ENCODE measurements around the gene HS2ST1. TPM values are rescaled to one million over a fixed set of nuclear protein-coding genes. Genes with fewer than 3 reads are reported as not detected.
A peak's percentile ranks its signal among the peaks of the same experiment; 100 is the strongest.

The HS2ST1 gene
- total and polyA plus RNA-seq, 4 donors = 4.1 to 20.3 (median 8.8) TPM

DNA sequence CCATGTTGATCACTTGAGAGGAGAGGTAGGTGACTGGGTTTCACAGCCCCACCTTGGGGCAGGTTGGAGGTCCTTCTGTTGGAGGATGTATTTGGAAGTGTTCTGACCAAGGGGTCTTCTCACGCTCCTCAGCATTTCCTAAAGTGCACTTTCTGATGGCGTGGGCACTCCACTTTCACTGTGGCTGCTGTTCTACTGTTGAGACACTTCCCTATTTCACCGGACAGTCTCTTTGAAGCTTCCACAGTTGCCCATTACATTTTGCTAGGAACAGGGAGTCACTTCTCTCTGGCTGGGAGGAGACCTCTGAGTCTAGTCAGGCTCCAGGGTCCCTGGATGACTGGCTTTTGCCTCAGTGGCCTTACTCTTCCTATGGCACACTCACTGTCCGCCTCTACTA lies 234.2 kb downstream of the HS2ST1 start:
- ATAC-seq (ENCODE audit: low FRiP score) (no peak), DNase-seq (no peak)
- Histone ChIP-seq H3K4me1 (ENCODE audit: control insufficient read depth in 1 of 2, insufficient read depth in 2 of 2, low read length in 2 of 2) (no peaks in the 10 kb centered on the region), H3K27ac (ENCODE audit: low read depth in 1 of 2, low read length in 2 of 2) (no peak overlapping the region), H3K9me3 (ENCODE audit: control insufficient read depth, low read length) (no peaks in the 10 kb centered on the region), H3K36me3 (ENCODE audit: control insufficient read depth in 1 of 2, insufficient read depth in 2 of 2, low read length in 1 of 2) (no peaks in the 10 kb centered on the region), H3K27me3 (ENCODE audit: control insufficient read depth in 1 of 2, insufficient read depth in 2 of 2, low read length in 1 of 2) (no peaks in the 10 kb centered on the region), H3K4me3 (ENCODE audit: low read length in 2 of 2) (no peak overlapping the region)
- WGBS, 2 donors = 96 to 99% methylated on average over 4 of the region's 4 CpGs
- intact Hi-C loops (cut with DNase I) = no loop called here

GRCh38 chr1:87149241-87150041 lies 235.0 kb downstream of the HS2ST1 start:
- Histone ChIP-seq H3K9me3 (ENCODE audit: control insufficient read depth, low read length) (no peaks in the 10 kb centered on the region), H3K36me3 (ENCODE audit: control insufficient read depth in 1 of 2, insufficient read depth in 2 of 2, low read length in 1 of 2) (no peaks in the 10 kb centered on the region), H3K27me3 (ENCODE audit: control insufficient read depth in 1 of 2, insufficient read depth in 2 of 2, low read length in 1 of 2) (no peaks in the 10 kb centered on the region), H3K4me3 (ENCODE audit: low read length in 2 of 2) (no peak overlapping the region), H3K27ac (ENCODE audit: low read depth in 1 of 2, low read length in 2 of 2) (no peak overlapping the region), H3K4me1 (ENCODE audit: control insufficient read depth in 1 of 2, insufficient read depth in 2 of 2, low read length in 2 of 2) (no peaks in the 10 kb centered on the region)
- DNase-seq (no peak), ATAC-seq (ENCODE audit: low FRiP score) (no peak)
- 89 to 91% methylated on average over 7 of the region's 7 CpGs for WGBS, 2 donors
- intact Hi-C loops (cut with DNase I) = no loop called here

DNA sequence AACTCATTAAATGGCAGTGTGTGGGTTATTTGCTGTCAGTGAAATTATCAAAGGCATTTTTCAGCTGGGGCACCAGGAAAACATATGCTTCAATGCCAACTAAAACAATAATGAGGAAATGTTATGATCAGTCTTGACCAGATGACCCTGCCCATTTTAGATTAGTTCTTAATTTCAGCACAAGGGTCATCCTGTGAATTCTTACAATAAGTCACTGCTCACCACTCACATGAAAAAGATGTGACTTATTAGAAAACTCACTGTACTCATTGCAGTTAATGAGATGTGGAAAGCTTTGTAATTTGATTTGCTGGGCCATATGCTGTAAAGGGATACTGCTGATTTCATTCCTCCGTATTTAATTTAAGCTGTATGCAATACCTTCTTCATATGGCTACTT lies 235.7 kb downstream of the HS2ST1 start:
- intact Hi-C loops (cut with DNase I) = no loop called here
- ATAC-seq (ENCODE audit: low FRiP score) = no peak
- Histone ChIP-seq H3K9me3 (ENCODE audit: control insufficient read depth, low read length) (no peaks in the 10 kb centered on the region), H3K36me3 (ENCODE audit: control insufficient read depth in 1 of 2, insufficient read depth in 2 of 2, low read length in 1 of 2) (no peaks in the 10 kb centered on the region), H3K27me3 (ENCODE audit: control insufficient read depth in 1 of 2, insufficient read depth in 2 of 2, low read length in 1 of 2) (no peaks in the 10 kb centered on the region), H3K4me3 (ENCODE audit: low read length in 2 of 2) (no peak overlapping the region), H3K4me1 (ENCODE audit: control insufficient read depth in 1 of 2, insufficient read depth in 2 of 2, low read length in 2 of 2) (no peaks in the 10 kb centered on the region), H3K27ac (ENCODE audit: low read depth in 1 of 2, low read length in 2 of 2) (no peak overlapping the region)
- WGBS, 2 donors = 91 to 96% methylated on average over 1 of the region's 1 CpG
- no peak for DNase-seq

GRCh38 chr1:87151500-87152421 lies 237.3 kb downstream of the HS2ST1 start:
- no peaks in the 10 kb centered on the region for H3K9me3 ChIP-seq (ENCODE audit: control insufficient read depth, low read length)
- H3K36me3 ChIP-seq (ENCODE audit: control insufficient read depth in 1 of 2, insufficient read depth in 2 of 2, low read length in 1 of 2) = no peaks in the 10 kb centered on the region
- intact Hi-C loops (cut with DNase I) = no loop called here
- DNase-seq (peak; percentile 81 to 91), ATAC-seq (ENCODE audit: low FRiP score) (peak; percentile 81)
- peak overlapping the region; percentile 27 to 48 for H3K4me3 ChIP-seq (ENCODE audit: low read length in 2 of 2)
- 9 to 14% methylated on average over 45 of the region's 45 CpGs for WGBS, 2 donors
- H3K4me1 ChIP-seq (ENCODE audit: control insufficient read depth in 1 of 2, insufficient read depth in 2 of 2, low read length in 2 of 2) = no peaks in the 10 kb centered on the region
- no peaks in the 10 kb centered on the region for H3K27me3 ChIP-seq (ENCODE audit: control insufficient read depth in 1 of 2, insufficient read depth in 2 of 2, low read length in 1 of 2)
- H3K27ac ChIP-seq (ENCODE audit: low read depth in 1 of 2, low read length in 2 of 2) = no peak overlapping the region

GRCh38 chr1:87154384-87154783 lies 239.9 kb downstream of the HS2ST1 start:
- no peak overlapping the region for H3K4me3 ChIP-seq (ENCODE audit: low read length in 2 of 2)
- H3K27ac ChIP-seq (ENCODE audit: low read depth in 1 of 2, low read length in 2 of 2) = no peak overlapping the region
- 96 to 97% methylated on average over 9 of the region's 9 CpGs for WGBS, 2 donors
- no peaks in the 10 kb centered on the region for H3K9me3 ChIP-seq (ENCODE audit: control insufficient read depth, low read length)
- ATAC-seq (ENCODE audit: low FRiP score) (no peak), DNase-seq (no peak)
- no peaks in the 10 kb centered on the region for H3K36me3 ChIP-seq (ENCODE audit: control insufficient read depth in 1 of 2, insufficient read depth in 2 of 2, low read length in 1 of 2)
- H3K27me3 ChIP-seq (ENCODE audit: control insufficient read depth in 1 of 2, insufficient read depth in 2 of 2, low read length in 1 of 2) = no peaks in the 10 kb centered on the region
- intact Hi-C loops (cut with DNase I) = no loop called here
- no peaks in the 10 kb centered on the region for H3K4me1 ChIP-seq (ENCODE audit: control insufficient read depth in 1 of 2, insufficient read depth in 2 of 2, low read length in 2 of 2)

DNA sequence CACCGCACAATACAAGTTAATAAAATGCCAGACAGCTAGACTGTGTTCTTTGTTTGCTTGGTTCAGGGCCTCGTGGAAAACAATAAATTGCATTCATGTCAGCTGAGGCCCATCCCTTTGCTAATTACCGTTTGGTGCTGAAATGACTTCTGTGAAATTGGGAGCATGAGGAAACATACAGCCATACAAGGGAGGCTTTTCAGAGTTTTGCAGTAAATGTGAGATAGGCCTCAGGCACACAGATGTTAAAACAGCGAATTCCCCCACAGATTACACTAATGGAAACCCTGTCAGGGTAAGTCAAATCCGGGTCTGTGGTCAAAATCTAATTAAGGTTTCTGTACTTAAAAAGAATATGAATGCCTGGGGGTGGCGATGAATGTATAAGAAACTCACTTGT lies 240.7 kb downstream of the HS2ST1 start:
- no peak overlapping the region for H3K27ac ChIP-seq (ENCODE audit: low read depth in 1 of 2, low read length in 2 of 2)
- no peaks in the 10 kb centered on the region for H3K36me3 ChIP-seq (ENCODE audit: control insufficient read depth in 1 of 2, insufficient read depth in 2 of 2, low read length in 1 of 2)
- ATAC-seq (ENCODE audit: low FRiP score) = no peak
- H3K4me3 ChIP-seq (ENCODE audit: low read length in 2 of 2) = no peak overlapping the region
- WGBS, 2 donors = 89% methylated on average over 6 of the region's 6 CpGs
- intact Hi-C loops (cut with DNase I) = no loop called here
- no peaks in the 10 kb centered on the region for H3K4me1 ChIP-seq (ENCODE audit: control insufficient read depth in 1 of 2, insufficient read depth in 2 of 2, low read length in 2 of 2)
- H3K27me3 ChIP-seq (ENCODE audit: control insufficient read depth in 1 of 2, insufficient read depth in 2 of 2, low read length in 1 of 2) = no peaks in the 10 kb centered on the region
- H3K9me3 ChIP-seq (ENCODE audit: control insufficient read depth, low read length) = no peaks in the 10 kb centered on the region
- DNase-seq = no peak

DNA sequence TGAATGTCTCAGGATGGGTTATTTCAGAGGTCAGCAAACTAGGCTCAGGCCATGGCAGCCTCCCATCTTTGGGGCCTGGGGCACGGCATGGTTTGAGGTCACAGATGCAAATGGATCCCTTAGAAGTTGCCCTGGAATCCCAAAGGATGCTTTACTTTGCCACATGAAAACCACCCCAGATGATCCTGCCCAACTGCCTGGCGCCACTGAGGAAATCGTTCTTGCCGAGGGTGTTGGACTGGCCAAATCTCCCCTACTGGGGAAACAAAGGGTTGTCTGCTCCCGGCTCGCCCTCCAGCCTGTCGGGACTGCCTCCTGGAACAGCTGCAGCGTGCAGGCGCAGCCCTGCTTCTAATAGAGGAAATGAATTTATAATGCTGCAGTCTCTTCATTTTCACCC lies 241.2 kb downstream of the HS2ST1 start:
- Histone ChIP-seq H3K27ac (ENCODE audit: low read depth in 1 of 2, low read length in 2 of 2) (no peak overlapping the region), H3K27me3 (ENCODE audit: control insufficient read depth in 1 of 2, insufficient read depth in 2 of 2, low read length in 1 of 2) (no peaks in the 10 kb centered on the region), H3K9me3 (ENCODE audit: control insufficient read depth, low read length) (no peaks in the 10 kb centered on the region), H3K4me1 (ENCODE audit: control insufficient read depth in 1 of 2, insufficient read depth in 2 of 2, low read length in 2 of 2) (no peaks in the 10 kb centered on the region), H3K4me3 (ENCODE audit: low read length in 2 of 2) (no peak overlapping the region), H3K36me3 (ENCODE audit: control insufficient read depth in 1 of 2, insufficient read depth in 2 of 2, low read length in 1 of 2) (no peaks in the 10 kb centered on the region)
- no peak for ATAC-seq (ENCODE audit: low FRiP score)
- WGBS, 2 donors = 91 to 93% methylated on average over 9 of the region's 9 CpGs
- intact Hi-C loops (cut with DNase I) = no loop called here
- no peak for DNase-seq

DNA sequence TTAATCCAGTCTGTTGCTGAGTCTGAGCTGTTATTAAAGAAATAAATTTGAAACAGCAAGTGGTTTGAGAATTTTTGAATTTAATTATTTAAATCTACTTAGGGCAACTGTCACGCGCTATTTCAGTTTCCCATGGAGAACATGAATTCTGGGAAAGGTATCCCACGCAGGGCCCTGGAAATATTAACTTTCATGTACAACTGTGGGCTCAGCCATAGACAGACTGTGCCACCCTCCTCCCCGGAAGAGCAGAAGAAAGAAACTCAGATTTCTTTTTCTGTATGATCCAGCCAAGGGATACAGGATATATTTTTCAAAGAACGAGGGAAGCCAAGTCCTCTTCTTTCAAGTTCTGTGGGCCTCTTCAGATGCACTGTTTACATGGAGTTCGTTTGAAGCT lies 241.7 kb downstream of the HS2ST1 start:
- ATAC-seq (ENCODE audit: low FRiP score) = no peak
- no peak for DNase-seq
- Histone ChIP-seq H3K36me3 (ENCODE audit: control insufficient read depth in 1 of 2, insufficient read depth in 2 of 2, low read length in 1 of 2) (no peaks in the 10 kb centered on the region), H3K27ac (ENCODE audit: low read depth in 1 of 2, low read length in 2 of 2) (no peak overlapping the region), H3K27me3 (ENCODE audit: control insufficient read depth in 1 of 2, insufficient read depth in 2 of 2, low read length in 1 of 2) (no peaks in the 10 kb centered on the region), H3K4me3 (ENCODE audit: low read length in 2 of 2) (no peak overlapping the region), H3K4me1 (ENCODE audit: control insufficient read depth in 1 of 2, insufficient read depth in 2 of 2, low read length in 2 of 2) (no peaks in the 10 kb centered on the region), H3K9me3 (ENCODE audit: control insufficient read depth, low read length) (no peaks in the 10 kb centered on the region)
- intact Hi-C loops (cut with DNase I) = no loop called here
- WGBS, 2 donors = 84 to 91% methylated on average over 6 of the region's 6 CpGs

Data from aorta (tissue), 5 donors.